Liver (tissue), 9 donors: Measurements from ENCODE around the gene APH1A. TPM values are rescaled to one million over a fixed set of nuclear protein-coding genes. Genes with fewer than 3 reads are reported as not detected.

Source experiments
- DNase-seq: peaks from one replicate; pipeline ENCODE4 v3.0.0-alpha.2; 2017; ENCODE audit warnings: low spot score
- H3K27ac ChIP-seq, 2 donors: one replicate each; pipeline ENCODE4 v1.7.0; 2013; ENCODE audit warnings: inconsistent platforms in 2 of 2, low read length in 2 of 2, control low read depth in 1 of 2, low read depth in 1 of 2, mild to moderate bottlenecking in 1 of 2
- H3K27me3 ChIP-seq, 4 donors: one replicate each; pipeline versions ENCODE4 v1.6.1 to v1.7.0; 2013; ENCODE audit warnings: low read length in 3 of 4, inconsistent platforms in 1 of 4, mild to moderate bottlenecking in 1 of 4, moderate library complexity in 1 of 4; ENCODE audit not compliant: control insufficient read depth in 4 of 4, insufficient read depth in 4 of 4
- H3K36me3 ChIP-seq, 4 donors: one replicate each; pipeline versions ENCODE4 v1.6.1 to v1.7.0; 2013; ENCODE audit warnings: low read length in 3 of 4, mild to moderate bottlenecking in 3 of 4, low read depth in 1 of 4, moderate library complexity in 1 of 4; ENCODE audit not compliant: control insufficient read depth in 4 of 4, insufficient read depth in 3 of 4
- H3K4me1 ChIP-seq, 4 donors: one replicate each; pipeline versions ENCODE4 v1.6.1 to v1.7.0; 2013; ENCODE audit warnings: low read length in 3 of 4, mild to moderate bottlenecking in 3 of 4, moderate library complexity in 1 of 4; ENCODE audit not compliant: control insufficient read depth in 4 of 4, insufficient read depth in 4 of 4
- H3K4me3 ChIP-seq, 3 donors: one replicate each; pipeline versions ENCODE4 v1.6.1 to v1.7.0; 2013; ENCODE audit warnings: low read length in 3 of 3, control low read depth in 1 of 3, low read depth in 1 of 3, mild to moderate bottlenecking in 1 of 3
- H3K9ac ChIP-seq, 2 donors: one replicate each; pipeline ENCODE4 v1.7.0; 2013; ENCODE audit warnings: low read length in 2 of 2, mild to moderate bottlenecking in 2 of 2, moderate library complexity in 2 of 2, control low read depth in 1 of 2, low read depth in 1 of 2
- H3K9me3 ChIP-seq, 4 donors: one replicate each; pipeline versions ENCODE4 v1.6.1 to v1.7.0; 2013; ENCODE audit warnings: low read length in 3 of 4; ENCODE audit not compliant: control insufficient read depth in 4 of 4
- CTCF ChIP-seq: fragments of 150-350 bp; IDR thresholded peaks from 2 replicates; pipeline ENCODE4 v1.5.1; 2017; ENCODE audit warnings: improper control_type of control experiment, low read depth, low read length; ENCODE audit not compliant: missing input control
- EGR1 ChIP-seq, 2 donors: IDR thresholded peaks; 2 replicates each; pipeline ENCODE4 v1.6.1; 2016 to 2018; ENCODE audit warnings: antibody characterized with exemption in 2 of 2, low read depth in 2 of 2
- FOXA1 ChIP-seq: IDR thresholded peaks from 2 replicates; pipeline ENCODE4 v1.6.1; 2016; ENCODE audit warnings: antibody characterized with exemption
- GABPA ChIP-seq, 2 donors: IDR thresholded peaks in 1 of 2; conservative IDR thresholded peaks in 1 of 2; 2 replicates each; pipeline ENCODE4 v1.6.1; 2016; ENCODE audit warnings: antibody characterized with exemption in 2 of 2, mild to moderate bottlenecking in 1 of 2, moderate library complexity in 1 of 2
- HNF4A ChIP-seq, 2 donors: conservative IDR thresholded peaks; 2 replicates each; pipeline ENCODE4 v1.6.1; 2016; ENCODE audit warnings: antibody characterized with exemption in 2 of 2, mild to moderate bottlenecking in 2 of 2
- MAX ChIP-seq: IDR thresholded peaks from 2 replicates; pipeline ENCODE4 v1.6.1; 2016; ENCODE audit warnings: antibody characterized with exemption
- NR2F2 ChIP-seq: IDR thresholded peaks from 2 replicates; pipeline ENCODE4 v1.6.1; 2016; ENCODE audit warnings: antibody characterized with exemption
- REST ChIP-seq: IDR thresholded peaks from 2 replicates; pipeline ENCODE4 v1.6.1; 2016; ENCODE audit warnings: antibody characterized with exemption, mild to moderate bottlenecking
- SP1 ChIP-seq: IDR thresholded peaks from 2 replicates; pipeline ENCODE4 v1.6.1; 2018; ENCODE audit warnings: antibody characterized with exemption, mild to moderate bottlenecking
- TAF1 ChIP-seq: conservative IDR thresholded peaks from 2 replicates; pipeline ENCODE4 v1.6.1; 2016; ENCODE audit warnings: antibody characterized with exemption, mild to moderate bottlenecking
- YY1 ChIP-seq: IDR thresholded peaks from 2 replicates; pipeline ENCODE4 v1.6.1; 2016; ENCODE audit warnings: antibody characterized with exemption, mild to moderate bottlenecking
- ZBTB33 ChIP-seq: IDR thresholded peaks from 2 replicates; pipeline ENCODE4 v1.6.1; 2016; ENCODE audit warnings: antibody characterized with exemption
- WGBS: extraction: QIAGEN DNeasy Blood & Tissue Kit; methylation state at CpG from one replicate; pipeline ENCODE4 v1.1.7; 2013; 5-methylcytosine and 5-hydroxymethylcytosine counted together
- polyA plus RNA-seq, 2 donors: library from polyadenylated mRNA; stranded (reverse) in 1 of 2; unstranded in 1 of 2; fragments of 200-250 nt in 1 of 2; fragments of >200 nt in 1 of 2; fragmentation: Nextera tagmentation in 1 of 2; extraction: Ambion mirVana in 1 of 2; gene quantifications; one replicate each; pipeline versions ENCODE4 v1.2.1 to v1.2.3, GENCODE V29; 2013 to 2015
- total RNA-seq, 2 donors: library from RNA; depleted of rRNA; stranded (reverse); fragments of >200 nt; gene quantifications; one replicate each; pipeline ENCODE4 v1.2.3, GENCODE V29; 2014
- donor health status: healthy.
- donor health status: healthy.
- donor health status: healthy.
- donor health status: healthy.
- donor health status: healthy.

APH1A gene
- total and polyA plus RNA-seq, 4 donors, result 25.1 to 93.6 (median 57.1) TPM

- Histone ChIP-seq H3K4me1 (peaks cover 12 to 56% (median 53%) of the 10 kb centered on the region in 4 donors), H3K27ac (no peak overlapping the region), H3K9me3 (no peaks in the 10 kb centered on the region), H3K36me3 (no peaks in the 10 kb centered on the region), H3K9ac (peak overlapping the region in 1 of 2 donors; percentile 91), H3K4me3 (no peak overlapping the region), H3K27me3 (no peaks in the 10 kb centered on the region)
- 2% methylated on average over 1 of the region's 1 CpG for WGBS
- no peak for DNase-seq
- TF ChIP-seq TAF1, result no peak
- TF ChIP-seq NR2F2, result peak; percentile 5
- no peak for TF ChIP-seq REST
Observed at GRCh38 chr1:150256198-150256553, 12.6 kb downstream of the APH1A start.

GRCh38 chr1:150249936-150250335 lies 18.9 kb downstream of the APH1A start:
- no peak for DNase-seq
- no peaks in the 10 kb centered on the region for H3K9me3 ChIP-seq
- TF ChIP-seq TAF1 (no peak), NR2F2 (no peak), SP1 (no peak), EGR1 (IDR thresholded peaks at IDR 0.05; ENCODE audit: low read depth in 2 of 2) (no peak), ZBTB33 (no peak), REST (no peak), GABPA (IDR thresholded peaks at IDR 0.05 in 1 of 2, conservative IDR thresholded peaks at IDR 0.05 in 1 of 2) (no peak), CTCF (no peak), YY1 (no peak), MAX (no peak), HNF4A (conservative IDR thresholded peaks at IDR 0.05) (no peak), FOXA1 (no peak)
- no peak overlapping the region for H3K9ac ChIP-seq
- H3K4me1 ChIP-seq, result no peaks in the 10 kb centered on the region
- H3K36me3 ChIP-seq, result no peaks in the 10 kb centered on the region
- H3K27me3 ChIP-seq, result no peaks in the 10 kb centered on the region
- WGBS, result 87% methylated on average over 2 of the region's 2 CpGs
- H3K4me3 ChIP-seq, result no peak overlapping the region
- no peak overlapping the region for H3K27ac ChIP-seq
